Astrocyte (in vitro differentiated cells and primary cell): Measurements from ENCODE around the gene PREPL. TPM values are rescaled to one million over a fixed set of nuclear protein-coding genes. Genes with fewer than 3 reads are reported as not detected.

Source experiments
- DNase-seq: peaks from one replicate; pipeline ENCODE4 v3.0.0-alpha.2; 2010; ENCODE audit warnings: low read depth
- FAIRE-seq: peaks from 2 replicates; lab custom pipeline; 2011; peaks lifted over from hg19 to GRCh38; lab: Jason Lieb, UNC
- H2AFZ ChIP-seq: 2 replicates; pipeline ENCODE4 v1.6.0; 2012; ENCODE audit warnings: low read depth, low read length, inconsistent platforms
- H3K27ac ChIP-seq: 2 replicates; pipeline ENCODE4 v1.5.1; 2011; ENCODE audit warnings: low read depth, low read length, inconsistent platforms
- H3K27me3 ChIP-seq: 2 replicates; pipeline ENCODE4 v1.6.0; 2011; ENCODE audit warnings: low read length, inconsistent platforms; ENCODE audit not compliant: insufficient read depth
- H3K36me3 ChIP-seq: 2 replicates; pipeline ENCODE4 v1.5.1; 2011; ENCODE audit warnings: low read length, inconsistent platforms; ENCODE audit not compliant: insufficient read depth
- H3K4me1 ChIP-seq: 2 replicates; pipeline ENCODE4 v1.5.1; 2011; ENCODE audit warnings: low read length, inconsistent platforms; ENCODE audit not compliant: insufficient read depth
- H3K4me2 ChIP-seq: 2 replicates; pipeline ENCODE4 v1.6.0; 2012; ENCODE audit warnings: low read length, inconsistent platforms
- H3K4me3 ChIP-seq: 2 replicates; pipeline ENCODE4 v1.5.1; 2011; ENCODE audit warnings: low read depth, mild to moderate bottlenecking, low read length, inconsistent platforms; ENCODE audit not compliant: insufficient read depth
- H3K79me2 ChIP-seq: 2 replicates; pipeline ENCODE4 v1.6.0; 2012; ENCODE audit warnings: mild to moderate bottlenecking, low read length, inconsistent platforms; ENCODE audit not compliant: insufficient read depth
- H3K9ac ChIP-seq: 2 replicates; pipeline ENCODE4 v1.6.0; 2012; ENCODE audit warnings: mild to moderate bottlenecking, low read length, inconsistent platforms
- H3K9me3 ChIP-seq: 2 replicates; pipeline ENCODE4 v1.5.1; 2012; ENCODE audit warnings: low read depth, mild to moderate bottlenecking, low read length, inconsistent platforms; ENCODE audit not compliant: insufficient read depth
- H4K20me1 ChIP-seq: 2 replicates; pipeline ENCODE4 v1.6.0; 2012; ENCODE audit warnings: low read length, inconsistent platforms; ENCODE audit not compliant: insufficient read depth
- H3K27ac Mint-ChIP-seq: one replicate; pipeline ENCODE4 v1.8.0; 2021; ENCODE audit warnings: mild to moderate bottlenecking, mixed read lengths; ENCODE audit not compliant: unreplicated experiment
- H3K27me3 Mint-ChIP-seq: one replicate; pipeline ENCODE4 v1.8.0; 2021; ENCODE audit warnings: low read depth, mixed read lengths; ENCODE audit not compliant: unreplicated experiment
- H3K36me3 Mint-ChIP-seq: one replicate; pipeline ENCODE4 v1.8.0; 2021; ENCODE audit warnings: low read depth, mixed read lengths; ENCODE audit not compliant: unreplicated experiment
- H3K4me1 Mint-ChIP-seq: one replicate; pipeline ENCODE4 v1.8.0; 2021; ENCODE audit warnings: low read depth, mixed read lengths; ENCODE audit not compliant: unreplicated experiment
- H3K4me3 Mint-ChIP-seq: one replicate; pipeline ENCODE4 v1.8.0; 2021; ENCODE audit warnings: mild to moderate bottlenecking, moderate library complexity, mixed read lengths; ENCODE audit not compliant: unreplicated experiment
- H3K9me3 Mint-ChIP-seq: one replicate; pipeline ENCODE4 v1.8.0; 2021; ENCODE audit warnings: mild to moderate bottlenecking, mixed read lengths; ENCODE audit not compliant: unreplicated experiment
- CTCF ChIP-seq: IDR thresholded peaks from 2 replicates; pipeline ENCODE4 v1.5.1; 2011; ENCODE audit warnings: low read depth, mild to moderate bottlenecking, inconsistent platforms, low read length, moderate library complexity; ENCODE audit not compliant: insufficient read depth
- EZH2 ChIP-seq: IDR thresholded peaks from 2 replicates; pipeline ENCODE4 v1.6.1; 2012; ENCODE audit warnings: mild to moderate bottlenecking, low read length, inconsistent platforms; ENCODE audit not compliant: insufficient read depth
- total RNA-seq: library from RNA; stranded (reverse); gene quantifications from 2 replicates; pipeline ENCODE4 v1.2.1, GENCODE V29; 2021

Gene PREPL
- total RNA-seq, 1 donor from 2014 or later, result 50.6 TPM

GRCh38 chr2:44299635-44300034 is 61.7 kb downstream of the PREPL start:
- no peaks in the 10 kb centered on the region for H3K4me1 ChIP-seq
- H3K4me2 ChIP-seq, result no peak overlapping the region
- Mint-ChIP-seq H3K27ac (no peak overlapping the region), H3K9me3 (peaks cover 2% of the 10 kb centered on the region), H3K4me1 (no peaks in the 10 kb centered on the region), H3K36me3 (no peaks in the 10 kb centered on the region), H3K27me3 (peaks cover 5% of the 10 kb centered on the region), H3K4me3 (no peak overlapping the region)
- no peaks in the 10 kb centered on the region for H3K27me3 ChIP-seq
- no peak for TF ChIP-seq EZH2
- TF ChIP-seq CTCF, result no peak
- no peak overlapping the region for H3K4me3 ChIP-seq
- FAIRE-seq, result no peak
- H2AFZ ChIP-seq, result no peak overlapping the region
- H4K20me1 ChIP-seq, result no peaks in the 10 kb centered on the region
- no peak overlapping the region for H3K9ac ChIP-seq
- H3K79me2 ChIP-seq, result no peaks in the 10 kb centered on the region
- no peak overlapping the region for H3K27ac ChIP-seq
- no peaks in the 10 kb centered on the region for H3K36me3 ChIP-seq
- H3K9me3 ChIP-seq, result no peaks in the 10 kb centered on the region
- no peak for DNase-seq

DNA sequence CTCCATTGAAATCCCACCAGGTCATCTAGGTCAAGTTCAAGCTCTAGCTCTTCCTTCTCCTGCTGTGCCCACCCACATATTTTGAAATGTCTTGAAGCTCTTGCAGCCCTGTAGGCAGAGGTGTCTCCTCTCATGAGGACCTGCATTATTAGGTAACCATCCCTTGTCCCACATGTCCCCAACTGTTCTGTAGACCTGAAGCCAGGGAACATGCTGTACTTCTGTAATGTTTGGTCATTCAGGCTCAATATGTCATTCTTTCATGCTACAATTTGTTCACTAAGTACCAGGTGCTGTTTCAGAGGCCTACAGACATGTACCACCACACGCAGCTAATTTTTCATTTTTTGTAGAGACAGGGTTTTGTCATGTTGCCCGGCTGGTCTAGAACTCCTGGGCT is 63.9 kb downstream of the PREPL start:
- no peak overlapping the region for H3K27ac Mint-ChIP-seq
- Histone ChIP-seq H3K4me2 (no peak overlapping the region), H3K9ac (no peak overlapping the region), H3K4me3 (no peak overlapping the region), H3K79me2 (no peaks in the 10 kb centered on the region), H4K20me1 (no peaks in the 10 kb centered on the region), H3K27ac (no peak overlapping the region), H3K27me3 (no peaks in the 10 kb centered on the region), H2AFZ (no peak overlapping the region), H3K4me1 (peaks cover 4% of the 10 kb centered on the region), H3K9me3 (no peaks in the 10 kb centered on the region), H3K36me3 (no peaks in the 10 kb centered on the region)
- no peaks in the 10 kb centered on the region for H3K36me3 Mint-ChIP-seq
- peaks cover 2% of the 10 kb centered on the region for H3K4me1 Mint-ChIP-seq
- TF ChIP-seq EZH2, result no peak
- no peak for TF ChIP-seq CTCF
- no peak overlapping the region for H3K4me3 Mint-ChIP-seq
- H3K9me3 Mint-ChIP-seq, result peaks cover 2% of the 10 kb centered on the region
- FAIRE-seq (no peak), DNase-seq (no peak)
- peaks cover 8% of the 10 kb centered on the region for H3K27me3 Mint-ChIP-seq

- Histone ChIP-seq H3K27me3 (no peaks in the 10 kb centered on the region), H3K36me3 (no peaks in the 10 kb centered on the region), H4K20me1 (no peaks in the 10 kb centered on the region), H3K27ac (no peak overlapping the region), H3K9me3 (no peaks in the 10 kb centered on the region), H3K9ac (no peak overlapping the region), H3K4me2 (no peak overlapping the region), H3K79me2 (no peaks in the 10 kb centered on the region), H3K4me1 (peaks cover 12% of the 10 kb centered on the region), H2AFZ (no peak overlapping the region), H3K4me3 (no peak overlapping the region)
- no peak for TF ChIP-seq EZH2
- TF ChIP-seq CTCF, result no peak
- peaks cover 9% of the 10 kb centered on the region for H3K4me1 Mint-ChIP-seq
- H3K27ac Mint-ChIP-seq, result no peak overlapping the region
- FAIRE-seq (no peak), DNase-seq (no peak)
- H3K9me3 Mint-ChIP-seq, result peaks cover 2% of the 10 kb centered on the region
- no peaks in the 10 kb centered on the region for H3K36me3 Mint-ChIP-seq
- H3K4me3 Mint-ChIP-seq, result no peak overlapping the region
- H3K27me3 Mint-ChIP-seq, result peaks cover 8% of the 10 kb centered on the region
These were observed 64.6 kb downstream of the PREPL start for GRCh38 chr2:44296653-44297052.
